Stimulated activated CD4-positive, alpha-beta T cell treated with anti-CD3 and anti-CD28 coated beads, Interleukin-2, amount 100 ng/mL, for 24 hours (primary cell): ENCODE data around the gene ACACA.

Experiments used
- DNase-seq, 2 donors: peaks; one replicate each; pipeline ENCODE4 v3.0.0-alpha.2; 2020

ACACA gene

DNA sequence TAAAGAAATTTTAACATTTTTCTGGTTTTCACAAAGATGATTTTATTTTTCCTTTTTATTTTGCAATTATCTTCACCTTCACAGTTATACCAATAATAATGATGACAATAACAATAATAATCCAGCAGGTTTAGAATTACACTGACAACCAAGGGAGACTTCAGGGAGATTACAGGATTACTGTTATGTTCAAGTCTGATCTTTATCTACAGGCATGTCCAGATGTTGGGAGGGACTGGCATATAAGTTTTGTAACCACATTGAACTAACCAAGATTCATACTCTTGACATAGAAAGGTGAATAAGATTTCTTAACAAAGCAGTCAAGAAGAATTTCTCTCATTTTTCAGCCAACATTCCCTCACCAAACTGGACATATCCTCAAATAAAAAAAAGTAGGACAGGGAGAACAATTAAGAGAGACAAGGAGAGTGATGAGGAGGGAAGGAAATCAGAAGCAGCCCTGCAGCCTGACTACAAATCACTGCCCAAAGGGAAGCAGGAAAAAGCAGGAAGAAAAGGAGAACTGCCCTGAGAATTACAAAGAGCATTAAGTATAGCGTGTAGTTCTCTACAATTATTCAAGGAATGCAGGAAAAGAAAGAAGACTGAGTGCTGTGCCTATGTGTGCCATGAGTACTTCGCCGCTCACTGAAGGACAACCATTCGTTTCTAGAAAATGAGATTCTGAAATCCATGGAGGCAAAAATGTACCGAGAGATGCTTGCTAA is 186.6 kb downstream of the ACACA start:
- DNase-seq, result no peak

DNA sequence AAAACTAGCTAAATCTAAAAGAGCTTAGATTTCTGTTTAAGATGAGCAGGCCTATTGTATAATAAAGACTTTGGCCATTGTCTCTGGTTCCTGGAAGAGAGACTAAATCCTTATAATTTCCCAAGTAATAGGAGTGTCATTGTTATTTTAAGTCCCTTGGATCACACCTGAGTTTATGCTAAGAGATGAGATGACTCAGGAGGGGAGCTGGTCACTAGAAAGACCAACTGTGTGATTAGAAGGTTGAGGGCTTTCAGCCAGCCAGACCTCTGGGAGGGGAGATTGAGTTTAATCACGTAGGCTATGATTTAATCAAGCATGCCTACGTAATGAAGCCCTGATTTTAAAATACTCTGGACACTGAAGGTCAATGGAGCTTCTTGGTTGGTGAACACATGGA is 187.8 kb downstream of the ACACA start:
- DNase-seq, result no peak

GRCh38 chr17:37214416-37214815 is 192.2 kb downstream of the ACACA start:
- DNase-seq, result no peak

DNA sequence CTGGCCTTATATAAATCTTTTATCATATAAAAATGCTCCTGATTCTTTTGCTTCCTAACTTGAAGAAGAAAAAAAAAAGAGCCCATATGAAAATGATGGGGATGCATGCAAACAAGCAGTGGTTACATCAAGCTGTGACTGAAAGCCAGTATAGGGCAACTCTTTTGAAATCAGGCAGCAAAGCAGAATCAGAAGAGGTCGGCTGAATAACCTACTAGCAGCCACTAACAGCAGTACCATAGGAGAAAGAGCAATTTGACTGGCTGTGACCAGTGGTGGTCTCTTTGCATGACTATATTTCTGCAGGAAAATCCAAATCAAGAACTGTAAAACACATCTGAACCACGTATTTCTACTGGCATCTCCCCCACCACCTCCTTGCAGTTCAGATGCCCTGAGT is 192.7 kb downstream of the ACACA start:
- DNase-seq, result no peak

DNA sequence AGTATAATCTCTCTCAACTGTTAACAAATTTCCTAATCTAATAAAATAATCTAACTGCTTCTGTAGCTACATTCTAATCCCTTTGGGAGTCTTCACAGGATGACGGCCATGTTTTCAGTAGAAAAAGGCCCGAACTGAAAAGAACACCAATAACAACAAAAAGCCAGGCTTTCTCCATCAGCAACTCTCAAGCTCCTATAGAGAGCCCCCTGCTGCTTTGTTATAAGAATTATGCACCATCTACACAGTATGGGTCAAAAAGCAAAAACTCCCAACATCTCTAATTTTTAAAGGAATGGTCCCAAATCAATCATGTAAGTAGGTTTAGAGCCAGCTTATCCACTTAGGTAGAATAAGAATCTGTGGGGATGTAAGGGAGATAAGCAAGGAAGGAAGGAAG is 194.5 kb downstream of the ACACA start:
- no peak for DNase-seq

DNA sequence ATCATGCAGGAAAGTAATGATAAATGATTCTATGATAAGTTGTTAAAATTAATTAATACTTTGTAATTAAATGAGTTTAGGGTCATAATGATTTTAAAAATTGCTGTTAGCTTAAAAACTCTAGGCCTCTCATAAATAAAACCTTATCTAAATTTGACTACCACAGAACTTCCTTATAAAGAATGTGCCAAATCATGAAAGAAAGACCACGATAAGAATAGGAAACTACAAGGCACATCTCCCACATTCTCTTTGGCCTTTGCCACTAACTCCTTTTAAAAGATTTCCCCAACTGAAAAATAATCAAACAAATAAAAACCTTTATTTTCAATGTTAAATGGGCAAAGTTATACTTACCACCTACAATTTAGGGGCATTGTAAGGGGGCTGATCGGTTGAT is 195.5 kb downstream of the ACACA start:
- DNase-seq, result no peak

GRCh38 chr17:37207103-37207502 is 199.5 kb downstream of the ACACA start:
- DNase-seq, result no peak

- no peak for DNase-seq
Observed at GRCh38 chr17:37206299-37206698, 200.3 kb downstream of the ACACA start.

DNA sequence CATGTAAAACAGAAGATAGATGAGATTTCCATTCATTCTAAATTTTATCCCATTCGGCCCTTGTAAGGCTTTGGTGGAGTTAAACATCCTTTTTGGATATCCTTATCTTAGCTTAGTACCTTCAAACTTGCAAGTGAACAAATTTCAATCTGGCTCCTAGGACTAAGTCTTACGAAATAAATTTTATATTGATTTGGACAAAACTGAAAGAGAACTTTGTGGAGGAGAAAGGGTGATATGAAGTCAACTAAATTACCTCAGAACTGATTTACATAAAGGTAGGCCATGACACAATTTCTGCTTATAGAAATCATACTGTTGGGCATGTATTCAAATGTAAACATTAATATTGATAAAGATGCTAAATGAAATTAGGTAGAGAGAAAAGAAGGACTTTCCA is 206.1 kb downstream of the ACACA start:
- no peak for DNase-seq

- DNase-seq, result no peak
Observed at GRCh38 chr17:37197336-37197735, 209.3 kb downstream of the ACACA start.

GRCh38 chr17:37194208-37194607 is 212.4 kb downstream of the ACACA start:
- no peak for DNase-seq

DNA sequence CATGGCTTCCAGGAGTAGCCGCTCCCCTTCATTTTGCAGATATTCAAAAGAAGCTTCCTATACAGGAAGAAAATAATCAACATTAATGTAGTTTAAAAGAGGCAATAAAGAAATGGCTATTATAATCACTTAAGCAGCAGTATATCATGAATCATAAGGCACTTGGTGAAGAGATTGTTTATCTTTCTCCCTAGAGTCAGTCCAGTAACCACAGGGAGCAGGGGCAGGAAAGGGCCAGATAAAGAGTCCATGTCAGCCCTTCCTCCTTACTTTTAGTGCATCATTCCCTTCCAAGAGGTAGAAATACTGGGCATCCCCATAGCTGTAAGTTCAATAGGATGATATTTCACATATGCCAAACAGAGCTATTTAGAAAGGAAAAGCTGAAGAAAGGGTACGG is 215.4 kb downstream of the ACACA start:
- no peak for DNase-seq

DNA sequence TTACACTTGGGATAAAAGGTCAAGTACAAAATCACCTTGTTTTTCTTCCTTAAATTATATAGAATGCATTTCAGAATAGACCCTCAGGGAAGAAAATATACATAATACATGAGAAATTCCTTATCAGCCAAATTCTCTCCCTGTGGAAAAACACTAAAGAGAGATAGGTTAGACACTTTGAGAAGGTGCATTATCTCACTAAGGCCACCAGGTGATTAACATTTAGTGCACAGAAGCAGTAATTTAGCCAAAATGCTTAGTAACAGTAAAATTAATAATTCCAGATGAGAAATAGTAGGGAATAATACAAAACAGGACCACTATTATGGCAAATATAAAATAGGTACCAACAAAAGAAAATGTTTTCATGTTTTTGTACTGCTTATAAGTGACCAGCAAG is 216.1 kb downstream of the ACACA start:
- DNase-seq, result no peak

DNA sequence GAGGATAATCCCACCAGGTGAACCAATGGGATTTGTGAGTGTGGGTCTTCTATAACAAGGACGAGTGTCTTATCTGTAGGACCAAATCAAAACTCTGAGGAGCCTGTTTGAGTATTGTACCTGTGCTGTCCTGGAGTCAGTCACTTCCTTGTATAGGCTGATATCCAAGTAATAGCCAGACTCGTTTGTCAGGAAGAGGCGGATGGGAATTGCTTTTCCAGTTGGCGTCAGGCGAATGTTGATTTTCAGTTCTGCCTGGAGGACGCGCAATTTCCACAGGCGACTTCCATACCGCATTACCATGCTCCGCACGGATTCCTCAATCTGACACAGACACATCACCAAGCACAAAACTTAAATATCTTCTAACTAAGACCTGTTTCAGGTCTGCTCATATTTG is 218.5 kb downstream of the ACACA start:
- no peak for DNase-seq

GRCh38 chr17:37187262-37187661 is 219.4 kb downstream of the ACACA start:
- no peak for DNase-seq

DNA sequence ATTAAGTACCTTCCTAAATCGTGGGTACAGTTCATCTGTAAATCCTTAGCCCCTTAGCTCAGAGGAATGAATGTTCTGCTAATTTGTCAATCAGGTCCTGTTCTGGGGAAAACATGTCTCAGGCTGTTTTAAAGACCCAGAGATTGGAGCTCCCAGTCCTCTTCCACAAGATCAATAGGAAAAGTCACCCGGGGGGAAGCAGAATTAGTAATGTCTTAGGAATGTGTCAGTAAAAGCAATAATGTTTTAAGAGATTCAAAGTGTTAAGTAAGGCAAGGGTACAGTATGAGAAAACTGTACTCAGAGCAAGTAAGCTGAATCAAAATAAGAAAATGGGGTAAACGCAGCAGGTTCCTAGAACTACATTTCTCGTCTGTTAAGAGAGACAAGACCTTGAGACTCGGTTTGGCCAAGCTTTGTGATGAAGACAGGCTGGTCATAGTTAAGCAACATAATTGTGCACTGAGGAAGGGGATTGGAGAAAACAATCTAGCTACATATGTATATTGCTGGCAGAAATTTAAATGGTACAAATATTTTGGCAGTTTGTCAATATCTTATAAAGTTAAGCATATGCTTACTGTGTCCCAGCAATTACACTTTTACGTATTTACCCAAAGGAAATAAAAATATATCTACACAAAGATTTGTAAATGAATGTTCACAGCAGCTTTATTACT is 223.7 kb downstream of the ACACA start:
- DNase-seq, result no peak

DNA sequence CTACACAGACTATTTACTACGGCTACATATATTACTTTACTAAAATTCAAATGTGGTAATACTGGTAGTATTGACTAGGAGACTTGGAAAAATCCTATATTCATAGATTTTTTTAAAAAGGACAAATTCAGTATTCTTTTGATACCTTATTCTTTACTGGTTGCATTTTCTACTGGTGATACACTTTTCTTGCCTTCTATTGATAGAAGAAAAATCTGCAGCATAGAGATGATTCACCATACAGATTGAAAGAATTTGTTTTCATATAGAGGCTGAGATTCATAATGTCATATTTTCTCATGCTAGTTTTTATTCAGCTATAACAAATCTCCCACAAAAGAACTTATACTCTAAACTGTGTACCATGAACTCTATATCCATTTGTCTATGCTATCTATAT is 226.3 kb downstream of the ACACA start:
- no peak for DNase-seq

DNA sequence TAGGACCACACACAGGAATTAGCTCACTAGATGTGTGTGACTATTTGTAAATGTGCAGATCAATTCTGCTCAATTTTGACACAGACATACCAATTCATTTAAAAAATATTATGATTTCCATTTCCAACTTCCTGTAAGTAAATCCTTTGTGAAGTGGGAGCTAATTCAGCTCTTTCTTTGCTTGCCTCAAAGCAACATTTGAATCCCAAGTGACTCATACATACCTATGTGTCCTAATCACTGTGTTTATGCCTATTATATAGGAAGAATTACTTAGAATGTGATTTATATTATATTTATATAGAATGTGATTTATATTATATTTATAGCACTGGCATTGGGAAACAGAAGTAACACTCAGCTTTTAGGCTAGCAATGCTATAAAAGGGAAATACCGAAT is 226.7 kb downstream of the ACACA start:
- no peak for DNase-seq

DNA sequence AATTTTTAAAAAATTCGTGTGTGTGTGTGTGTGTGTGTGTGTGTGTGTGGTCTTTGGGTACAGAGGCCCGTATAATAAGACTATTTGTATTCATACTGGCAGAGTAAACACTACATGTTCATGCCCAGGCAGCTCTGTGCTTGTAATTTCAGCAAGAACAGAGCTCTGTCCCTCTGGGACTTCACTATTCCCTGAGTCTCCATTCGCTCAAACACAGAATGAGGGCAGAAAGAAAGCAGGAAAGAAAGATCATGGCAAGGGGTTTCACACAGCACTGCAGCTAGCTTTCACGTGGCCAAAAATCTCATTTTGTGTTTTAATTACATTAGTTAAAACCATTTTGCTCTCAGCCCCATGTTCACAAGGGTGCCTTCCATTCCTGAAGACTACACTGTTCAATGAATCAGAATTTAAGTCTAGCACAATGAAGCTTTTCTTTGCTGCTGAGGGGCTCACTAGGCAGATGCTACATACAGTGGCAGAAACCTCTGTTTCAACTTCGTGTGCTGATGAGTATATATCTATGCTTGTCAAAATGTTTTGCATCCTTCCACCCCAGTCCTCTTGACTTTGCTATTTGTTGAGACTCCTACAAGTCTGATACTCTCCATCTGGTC is 229.3 kb downstream of the ACACA start:
- DNase-seq, result no peak

- DNase-seq, result no peak
Observed at GRCh38 chr17:37176723-37177122, 229.9 kb downstream of the ACACA start.

GRCh38 chr17:37174205-37174604 is 232.4 kb downstream of the ACACA start:
- no peak for DNase-seq

DNA sequence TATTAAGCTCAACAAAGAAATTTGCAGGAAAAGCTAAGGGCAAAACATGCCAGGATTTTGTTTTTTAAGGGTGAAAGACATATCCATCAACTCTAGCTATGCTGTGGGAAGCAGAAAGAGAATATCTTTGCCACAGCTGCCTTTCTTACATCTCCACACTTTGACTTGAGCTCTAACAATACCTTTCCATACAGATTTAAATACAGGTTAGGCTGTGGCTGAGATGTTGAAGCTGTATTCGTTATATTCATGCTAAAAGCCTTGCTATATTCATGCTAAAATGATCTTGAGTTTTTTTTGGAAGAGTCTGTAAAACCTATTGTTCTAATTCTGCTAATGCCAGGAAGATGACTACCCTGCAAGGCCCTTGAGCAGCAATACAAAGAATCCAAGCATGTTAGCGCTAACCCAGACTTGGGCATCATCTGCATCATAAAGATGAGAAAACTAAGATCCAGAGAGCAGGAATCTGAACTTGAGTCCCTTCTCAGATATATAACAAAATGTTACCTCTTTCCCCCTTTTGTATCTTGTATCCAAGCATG is 235.7 kb downstream of the ACACA start:
- no peak for DNase-seq

DNA sequence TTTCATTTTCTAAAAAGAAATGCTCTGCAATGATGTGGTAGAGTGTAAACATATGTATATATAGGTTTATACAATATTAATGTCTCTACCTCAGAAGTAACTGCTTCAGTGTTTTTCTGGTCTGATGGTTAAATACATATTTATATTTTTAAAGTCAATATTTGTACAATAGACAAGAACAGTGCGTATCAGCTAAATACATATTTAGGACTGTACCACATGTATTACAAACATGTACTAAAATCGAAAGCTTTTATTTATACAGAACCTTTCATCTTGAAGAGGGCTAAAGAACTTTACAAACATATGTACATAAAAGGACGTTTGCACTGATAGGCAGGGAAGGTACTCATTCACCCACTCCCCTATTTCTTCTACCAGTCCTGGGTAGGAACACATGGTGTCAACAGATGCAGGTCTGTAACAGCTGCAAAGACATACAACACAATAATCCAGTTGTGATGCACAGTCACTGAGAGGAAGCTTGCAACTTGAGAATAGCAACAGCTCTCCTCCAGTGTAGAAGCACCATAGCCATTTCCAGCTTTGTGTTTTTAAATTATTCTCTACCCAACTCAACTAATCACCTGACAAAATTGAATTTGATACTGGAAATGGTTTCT is 237.8 kb downstream of the ACACA start:
- no peak for DNase-seq

DNA sequence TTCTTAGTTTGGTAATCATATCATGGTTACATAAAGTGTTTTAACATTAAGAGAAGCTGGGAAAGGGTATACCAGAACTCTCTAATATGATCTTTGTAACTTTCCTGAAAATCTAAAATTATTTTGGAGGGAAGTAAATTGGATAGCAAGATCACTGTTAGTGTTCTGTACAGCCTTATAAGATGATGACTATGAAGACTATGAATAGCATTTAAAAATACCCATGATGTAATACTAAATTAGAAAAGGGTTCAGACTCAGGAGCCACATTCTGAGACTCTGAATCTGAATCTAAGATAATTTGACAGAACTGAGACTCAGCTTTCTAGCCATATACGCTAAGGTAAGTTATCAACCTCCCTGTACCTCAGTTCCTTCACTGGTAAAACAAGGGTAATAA is 238.9 kb downstream of the ACACA start:
- DNase-seq, result no peak
